Right atrium auricular region (tissue), 2 donors: ENCODE data around the gene ITGA8. TPM values are rescaled to one million over a fixed set of nuclear protein-coding genes. Genes with fewer than 3 reads are reported as not detected.
"Not testable (repeated sequence)": the region's sequence is repeated elsewhere in the genome, so short reads cannot be mapped to it uniquely, and the experiment has no call there.

ENCODE experiments used
- DNase-seq: peaks from one replicate; pipeline ENCODE4 v3.0.0-alpha.2; 2019; ENCODE audit warnings: low spot score
- H3K27ac ChIP-seq, 2 donors: fragments of 200-600 bp; sonication (generic); 1 replicate in 1 of 2; 2 replicates in 1 of 2; pipeline ENCODE4 v1.5.1; 2016 to 2019
- H3K27me3 ChIP-seq, 2 donors: fragments of 200-600 bp; sonication (generic); one replicate each; pipeline versions ENCODE4 v1.5.1 to v1.6.0; 2017 to 2019
- H3K36me3 ChIP-seq: fragments of 200-600 bp; sonication (generic); one replicate; pipeline ENCODE4 v1.5.1; 2016
- H3K4me1 ChIP-seq, 2 donors: fragments of 200-600 bp; sonication (generic); one replicate each; pipeline versions ENCODE4 v1.5.1 to v1.6.0; 2017 to 2019
- H3K4me3 ChIP-seq, 2 donors: fragments of 200-600 bp; sonication (generic); 1 replicate in 1 of 2; 2 replicates in 1 of 2; pipeline ENCODE4 v1.5.1; 2017 to 2019; ENCODE audit warnings: mild to moderate bottlenecking in 1 of 2, moderate library complexity in 1 of 2
- H3K9me3 ChIP-seq, 2 donors: fragments of 200-600 bp; sonication (generic); one replicate each; pipeline ENCODE4 v1.5.1; 2019
- CTCF ChIP-seq, 2 donors: fragments of 200-600 bp; sonication (generic); IDR thresholded peaks; one replicate each; pipeline ENCODE4 v1.5.1; 2019; ENCODE audit warnings: antibody characterized with exemption in 2 of 2
- total RNA-seq, 2 donors: library from RNA; depleted of rRNA; stranded (reverse); fragments of >200 nt; gene quantifications; one replicate each; pipeline ENCODE4 v1.1.0, GENCODE V29; 2016

ITGA8 gene
- total RNA-seq, 2 donors from 2014 or later = 4.9 to 6.4 TPM

- Histone ChIP-seq H3K9me3 (no peaks in the 10 kb centered on the region), H3K4me3 (no peak overlapping the region), H3K27ac (no peak overlapping the region), H3K36me3 (no peaks in the 10 kb centered on the region), H3K27me3 (no peaks in the 10 kb centered on the region), H3K4me1 (no peaks in the 10 kb centered on the region)
- TF ChIP-seq CTCF (IDR thresholded peaks at IDR 0.05) = no peak
- DNase-seq = no peak
Measured at GRCh38 chr10:15483215-15484075, 236.3 kb downstream of the ITGA8 start.

GRCh38 chr10:15482156-15482555 lies 237.6 kb downstream of the ITGA8 start:
- Histone ChIP-seq H3K36me3 (no peaks in the 10 kb centered on the region), H3K27me3 (no peaks in the 10 kb centered on the region), H3K9me3 (no peaks in the 10 kb centered on the region), H3K4me3 (no peak overlapping the region), H3K4me1 (no peaks in the 10 kb centered on the region), H3K27ac (no peak overlapping the region)
- DNase-seq = no peak
- TF ChIP-seq CTCF (IDR thresholded peaks at IDR 0.05) = no peak

- H3K27ac ChIP-seq = no peak overlapping the region
- no peaks in the 10 kb centered on the region for H3K4me1 ChIP-seq
- no peaks in the 10 kb centered on the region for H3K27me3 ChIP-seq
- no peak for DNase-seq
- H3K36me3 ChIP-seq = no peaks in the 10 kb centered on the region
- H3K9me3 ChIP-seq = no peaks in the 10 kb centered on the region
- no peak overlapping the region for H3K4me3 ChIP-seq
- TF ChIP-seq CTCF (IDR thresholded peaks at IDR 0.05) = no peak
Measured at GRCh38 chr10:15478950-15479349, 240.8 kb downstream of the ITGA8 start.

GRCh38 chr10:15478429-15478828 lies 241.3 kb downstream of the ITGA8 start:
- H3K4me1 ChIP-seq = no peaks in the 10 kb centered on the region
- no peak for TF ChIP-seq CTCF (IDR thresholded peaks at IDR 0.05)

GRCh38 chr10:15476337-15476736 lies 243.4 kb downstream of the ITGA8 start:
- Histone ChIP-seq H3K4me1 (no peaks in the 10 kb centered on the region), H3K36me3 (no peaks in the 10 kb centered on the region), H3K4me3 (no peak overlapping the region), H3K27me3 (no peaks in the 10 kb centered on the region), H3K9me3 (no peaks in the 10 kb centered on the region), H3K27ac (no peak overlapping the region)
- DNase-seq = no peak
- TF ChIP-seq CTCF (IDR thresholded peaks at IDR 0.05) = no peak

More at GRCh38 chr10:15478429-15478828, 241.3 kb downstream of the ITGA8 start:
- no peak overlapping the region for H3K27ac ChIP-seq
- H3K27me3 ChIP-seq = no peaks in the 10 kb centered on the region
- no peaks in the 10 kb centered on the region for H3K36me3 ChIP-seq
- H3K4me3 ChIP-seq = no peak overlapping the region
- no peak for DNase-seq
- H3K9me3 ChIP-seq = no peaks in the 10 kb centered on the region

- DNase-seq, H3K9me3 ChIP-seq, H3K4me3 ChIP-seq, H3K27me3 ChIP-seq, H3K36me3 ChIP-seq, H3K4me1 ChIP-seq, H3K27ac ChIP-seq: not testable (repeated sequence)
Measured at GRCh38 chr10:15475439-15475838, 244.3 kb downstream of the ITGA8 start.
